ENCODE measurements around the gene TBC1D22A.
"Not testable (repeated sequence)": the region's sequence is repeated elsewhere in the genome, so short reads cannot be mapped to it uniquely, and the experiment has no call there.

TBC1D22A gene

GRCh38 chr22:47112994-47113852 is 350.8 kb downstream of the TBC1D22A start:
- no peak for DNase-seq

- no peak for DNase-seq
Measured at GRCh38 chr22:47113853-47114415, 351.5 kb downstream of the TBC1D22A start.

- no peak for DNase-seq
Measured at GRCh38 chr22:47114813-47115517, 352.5 kb downstream of the TBC1D22A start.

GRCh38 chr22:47115518-47115890 is 353.1 kb downstream of the TBC1D22A start:
- DNase-seq, result no peak

GRCh38 chr22:47115921-47116320 is 353.5 kb downstream of the TBC1D22A start:
- DNase-seq, result no peak

- no peak for DNase-seq
Measured at GRCh38 chr22:47116426-47117341, 354.2 kb downstream of the TBC1D22A start.

- not testable (repeated sequence) for DNase-seq
Measured at GRCh38 chr22:47117442-47117841, 355.0 kb downstream of the TBC1D22A start.

- DNase-seq, result no peak
Measured at GRCh38 chr22:47119181-47119580, 356.7 kb downstream of the TBC1D22A start.

- no peak for DNase-seq
Measured at GRCh38 chr22:47120399-47120798, 357.9 kb downstream of the TBC1D22A start.

GRCh38 chr22:47121791-47122190 is 359.3 kb downstream of the TBC1D22A start:
- DNase-seq, result no peak

GRCh38 chr22:47122441-47123000 is 360.1 kb downstream of the TBC1D22A start:
- no peak for DNase-seq

GRCh38 chr22:47123006-47123826 is 360.8 kb downstream of the TBC1D22A start:
- no peak for DNase-seq

- no peak for DNase-seq
Measured at GRCh38 chr22:47123827-47124442, 361.5 kb downstream of the TBC1D22A start.

GRCh38 chr22:47124451-47124881 is 362.0 kb downstream of the TBC1D22A start:
- DNase-seq, result no peak

- DNase-seq, result no peak
Measured at GRCh38 chr22:47124961-47125360, 362.5 kb downstream of the TBC1D22A start.

GRCh38 chr22:47125603-47126002 is 363.2 kb downstream of the TBC1D22A start:
- no peak for DNase-seq

GRCh38 chr22:47126344-47126811 is 363.9 kb downstream of the TBC1D22A start:
- DNase-seq, result no peak

GRCh38 chr22:47127441-47127871 is 365.0 kb downstream of the TBC1D22A start:
- DNase-seq, result no peak

- no peak for DNase-seq
Measured at GRCh38 chr22:47128216-47128615, 365.8 kb downstream of the TBC1D22A start.

GRCh38 chr22:47128622-47129215 is 366.3 kb downstream of the TBC1D22A start:
- DNase-seq, result no peak
